GM21786 (cell line): Measurements from ENCODE around the gene OR6V1.

Experiments
- ATAC-seq: cut with Tn5 transposase; IDR thresholded peaks from one replicate; pipeline ENCODE4 v1.9.1; 2021; ENCODE audit not compliant: unreplicated experiment

The OR6V1 gene

GRCh38 chr7:143052041-143052440 is at the start of gene OR6V1:
Gene OR6V1 (plus strand): TSS chr7:143052341. CDS start chr7:143052341, 0 bp downstream.
- no peak for ATAC-seq

DNA sequence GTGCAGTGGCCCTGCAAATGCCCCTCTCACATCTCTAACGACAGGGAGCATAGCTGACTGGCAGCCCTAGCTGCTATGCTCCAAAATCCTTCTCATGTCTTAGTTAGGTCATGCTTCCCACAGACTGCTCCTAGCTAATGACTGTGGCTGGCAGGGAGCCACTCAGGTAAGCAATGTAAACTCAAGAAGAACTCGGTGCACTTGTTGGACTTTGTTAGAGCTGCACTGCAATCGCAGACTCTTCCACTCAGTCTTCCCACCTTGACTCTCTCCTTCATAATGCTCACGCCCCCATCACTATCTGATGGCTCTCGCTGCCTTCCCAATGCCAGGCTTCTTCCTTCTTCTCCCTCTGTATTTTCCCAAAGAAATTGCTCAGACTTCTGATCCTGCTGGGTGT is 49.2 kb upstream of the OR6V1 start:
- no peak for ATAC-seq

DNA sequence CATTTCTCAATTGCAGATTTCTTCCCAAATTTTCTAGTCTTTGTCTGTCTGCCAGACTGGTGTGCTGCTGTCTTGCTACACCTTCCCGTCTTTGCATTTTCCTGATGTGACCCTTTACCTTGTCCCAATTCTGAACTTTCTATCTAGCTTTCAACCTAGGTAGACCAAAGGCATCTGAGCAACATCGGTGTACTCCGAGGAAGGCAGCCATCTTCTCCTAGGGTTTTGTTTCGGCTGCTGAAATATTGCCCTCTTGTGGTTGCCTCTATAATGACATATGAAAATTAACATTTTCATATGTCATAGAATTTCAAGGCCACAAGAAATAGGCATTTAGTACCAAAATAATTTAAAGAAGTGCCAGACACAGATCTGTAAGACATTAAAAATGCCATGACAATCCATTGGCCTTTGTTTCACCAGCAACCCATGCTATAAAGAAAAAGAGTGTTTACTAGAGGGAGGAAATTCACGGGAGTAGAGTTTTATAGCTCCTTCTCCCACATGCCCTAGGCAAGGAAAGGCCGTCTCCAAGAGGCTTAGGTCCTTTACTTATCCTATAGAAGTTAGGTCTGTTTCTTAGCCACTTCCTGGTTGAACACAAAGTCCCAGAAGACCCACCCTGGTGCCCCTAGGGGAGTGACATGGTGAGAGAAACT is 48.6 kb upstream of the OR6V1 start:
- peak; percentile 67 for ATAC-seq

GRCh38 chr7:143005632-143006260 is 46.4 kb upstream of the OR6V1 start:
- no peak for ATAC-seq

GRCh38 chr7:143008007-143008901 is 43.9 kb upstream of the OR6V1 start:
- ATAC-seq = peak; percentile 82

DNA sequence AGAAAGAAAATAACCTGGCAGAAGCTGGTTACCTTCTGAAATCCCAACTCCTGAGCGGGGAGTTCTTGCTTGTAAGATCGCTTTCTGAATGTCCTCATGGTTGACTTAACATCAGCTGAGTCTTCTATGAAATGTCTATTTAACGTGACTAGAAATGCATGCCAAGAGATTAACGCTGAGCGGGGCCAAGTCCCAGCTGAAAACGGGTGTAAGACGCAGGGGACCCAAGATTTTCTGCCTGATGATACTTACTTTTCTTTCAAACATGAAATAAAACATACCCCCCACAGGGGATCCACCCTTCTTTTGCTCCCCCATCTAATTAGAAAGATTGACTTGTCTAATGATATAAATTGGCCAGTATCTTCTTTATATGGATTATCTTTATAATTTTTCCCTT is 40.1 kb upstream of the OR6V1 start:
- ATAC-seq = no peak

- no peak for ATAC-seq
These were observed 39.7 kb upstream of the OR6V1 start for GRCh38 chr7:143012409-143012808.

- ATAC-seq = no peak
These were observed 38.7 kb upstream of the OR6V1 start for GRCh38 chr7:143013473-143013872.

- no peak for ATAC-seq
These were observed 38.2 kb upstream of the OR6V1 start for GRCh38 chr7:143013893-143014292.

DNA sequence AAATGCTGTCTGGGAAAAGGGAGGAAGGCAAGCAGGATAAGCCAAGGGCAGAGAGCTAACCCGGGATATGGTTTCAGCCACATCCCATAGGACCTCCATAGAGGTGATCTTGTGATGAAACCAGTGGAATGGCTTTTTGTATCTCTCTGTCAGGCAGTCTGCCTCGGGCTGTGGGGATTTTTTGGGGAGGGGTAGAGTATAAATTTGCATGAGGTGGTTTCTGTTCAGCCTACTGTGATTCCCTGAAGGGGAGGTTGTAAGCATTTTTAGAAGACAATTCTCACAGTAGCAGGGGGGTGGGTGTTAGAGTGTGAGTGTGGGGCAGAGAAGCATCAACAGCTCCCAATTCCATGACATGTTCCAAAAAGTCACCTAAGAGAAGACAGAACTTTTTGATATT is 37.1 kb upstream of the OR6V1 start:
- peak; percentile 73 for ATAC-seq

GRCh38 chr7:143015926-143016490 is 36.1 kb upstream of the OR6V1 start:
- ATAC-seq = no peak

GRCh38 chr7:143016996-143017395 is 35.1 kb upstream of the OR6V1 start:
- ATAC-seq = no peak

- no peak for ATAC-seq
These were observed 33.2 kb upstream of the OR6V1 start for GRCh38 chr7:143018931-143019330.

GRCh38 chr7:143023047-143023446 is 29.1 kb upstream of the OR6V1 start:
- ATAC-seq = no peak

DNA sequence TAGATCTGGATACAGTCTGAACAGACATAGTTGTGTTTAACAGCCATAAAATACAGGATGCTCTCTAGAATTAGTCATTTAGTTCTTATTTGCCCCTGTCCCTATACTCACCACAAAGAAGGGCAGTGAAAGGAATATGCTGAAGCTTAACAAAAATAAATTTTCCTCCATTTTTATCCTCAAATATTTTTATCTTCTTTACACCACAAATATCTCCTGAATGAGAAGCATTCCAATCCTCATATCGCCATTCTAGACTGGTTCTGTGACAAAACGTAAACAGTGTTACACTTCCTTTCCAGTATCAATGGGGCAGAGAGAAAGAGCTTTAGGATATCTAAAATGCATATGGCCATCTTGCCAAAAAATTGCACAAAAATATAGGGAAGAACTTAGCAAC is 26.8 kb upstream of the OR6V1 start:
- ATAC-seq = no peak

DNA sequence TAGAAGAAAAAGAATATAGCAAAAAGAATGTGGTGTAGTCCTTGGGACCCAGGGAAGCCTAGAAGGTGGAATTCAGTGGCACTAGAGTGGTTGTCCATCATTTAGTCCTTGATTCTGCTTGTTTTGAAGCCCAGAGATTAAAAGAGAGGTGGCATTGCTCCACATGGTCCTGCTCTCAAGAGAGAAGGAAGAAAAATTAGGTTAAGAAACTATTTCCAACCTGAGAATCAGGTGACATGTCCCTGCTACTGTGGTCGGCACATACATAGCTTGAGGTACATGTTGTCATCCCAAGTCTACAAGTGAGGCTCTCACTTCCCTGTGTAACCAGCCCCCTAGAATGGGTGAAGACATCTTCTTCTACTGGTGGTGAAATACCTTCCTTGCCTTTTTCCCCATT is 25.1 kb upstream of the OR6V1 start, which contains the start of gene OR9A2:
Gene OR9A2 (minus strand): TSS at position 101 of the 400 bp plus-strand sequence. CDS start 0 bp downstream, at position 101.
- ATAC-seq = no peak

DNA sequence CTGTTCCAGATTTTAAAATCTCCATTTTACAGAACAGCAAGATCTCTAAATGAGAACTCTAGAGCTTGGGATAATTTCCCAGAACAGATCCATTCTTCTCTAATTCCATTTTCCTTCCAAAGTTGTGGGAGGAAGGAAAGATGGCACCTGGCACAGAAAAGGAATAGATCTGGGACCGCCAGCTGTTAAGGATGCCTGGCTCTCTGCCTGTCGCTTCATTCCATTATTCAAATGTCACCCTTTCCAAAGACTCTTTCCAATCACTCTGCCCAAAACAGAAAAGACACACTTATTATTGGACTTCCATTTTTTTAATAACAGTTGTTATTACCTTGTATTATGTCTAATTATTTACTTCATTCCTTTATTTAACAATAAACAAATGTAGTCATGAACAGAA is 24.5 kb upstream of the OR6V1 start:
- no peak for ATAC-seq

GRCh38 chr7:143038635-143039034 is 13.5 kb upstream of the OR6V1 start:
- no peak for ATAC-seq

- no peak for ATAC-seq
These were observed 11.9 kb upstream of the OR6V1 start for GRCh38 chr7:143040209-143040715.

DNA sequence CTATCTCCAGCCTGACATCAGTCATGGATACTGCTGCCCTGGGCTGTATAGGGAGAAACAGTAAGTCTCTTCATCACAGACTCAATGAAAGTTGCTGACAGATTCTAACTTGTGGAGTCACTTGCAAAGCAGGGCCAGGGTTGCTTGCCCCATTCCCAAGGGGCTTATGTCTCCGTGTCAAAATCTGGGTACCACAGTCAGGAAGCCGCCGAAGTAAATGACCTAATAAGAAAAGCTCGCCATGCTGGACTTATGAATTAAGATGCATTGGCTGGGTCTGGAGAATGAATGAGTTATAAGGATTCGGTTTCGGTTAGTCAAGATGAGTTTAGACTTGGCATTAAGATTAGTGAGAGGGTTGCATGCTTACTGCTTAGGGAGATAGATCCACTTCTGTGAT is 10.8 kb upstream of the OR6V1 start:
- ATAC-seq = no peak

GRCh38 chr7:143042159-143042789 is 9.9 kb upstream of the OR6V1 start:
- no peak for ATAC-seq
